Stimulated activated naive CD4-positive, alpha-beta T cell (primary cell): ENCODE results near the gene IGF2BP2.

ENCODE experiments used
- DNase-seq, 6 experiments: peaks; one replicate each; lab custom pipeline; 2025; lab: John Stamatoyannopoulos, UW

Gene IGF2BP2

GRCh38 chr3:185733980-185734724 lies 90.7 kb downstream of the IGF2BP2 start:
- DNase-seq: no peak

DNA sequence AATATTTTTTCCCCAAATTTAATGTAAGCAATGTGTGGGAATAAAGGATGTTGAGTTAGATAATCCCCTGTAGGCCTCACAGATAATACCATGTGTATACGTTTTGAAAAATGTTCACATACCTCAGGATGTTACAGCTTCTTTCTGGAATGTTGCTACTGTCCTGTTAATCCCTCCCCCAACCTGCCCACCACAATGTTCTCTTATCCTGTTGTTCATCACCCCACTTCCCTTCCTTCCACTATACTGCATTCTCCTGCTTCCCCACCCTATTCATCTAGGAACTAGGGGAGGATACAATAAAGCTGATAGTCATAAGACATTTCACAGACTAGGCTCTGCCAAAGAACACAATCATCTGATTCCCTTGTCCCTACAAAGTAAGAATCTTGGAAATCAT lies 92.1 kb downstream of the IGF2BP2 start:
- no peak for DNase-seq

- DNase-seq: no peak
Observed at GRCh38 chr3:185730550-185730949, 94.3 kb downstream of the IGF2BP2 start.

GRCh38 chr3:185729337-185730055 lies 95.3 kb downstream of the IGF2BP2 start:
- no peak for DNase-seq

GRCh38 chr3:185728630-185729336 lies 96.1 kb downstream of the IGF2BP2 start:
- no peak for DNase-seq

- no peak for DNase-seq
Observed at GRCh38 chr3:185727873-185728272, 97.0 kb downstream of the IGF2BP2 start.

DNA sequence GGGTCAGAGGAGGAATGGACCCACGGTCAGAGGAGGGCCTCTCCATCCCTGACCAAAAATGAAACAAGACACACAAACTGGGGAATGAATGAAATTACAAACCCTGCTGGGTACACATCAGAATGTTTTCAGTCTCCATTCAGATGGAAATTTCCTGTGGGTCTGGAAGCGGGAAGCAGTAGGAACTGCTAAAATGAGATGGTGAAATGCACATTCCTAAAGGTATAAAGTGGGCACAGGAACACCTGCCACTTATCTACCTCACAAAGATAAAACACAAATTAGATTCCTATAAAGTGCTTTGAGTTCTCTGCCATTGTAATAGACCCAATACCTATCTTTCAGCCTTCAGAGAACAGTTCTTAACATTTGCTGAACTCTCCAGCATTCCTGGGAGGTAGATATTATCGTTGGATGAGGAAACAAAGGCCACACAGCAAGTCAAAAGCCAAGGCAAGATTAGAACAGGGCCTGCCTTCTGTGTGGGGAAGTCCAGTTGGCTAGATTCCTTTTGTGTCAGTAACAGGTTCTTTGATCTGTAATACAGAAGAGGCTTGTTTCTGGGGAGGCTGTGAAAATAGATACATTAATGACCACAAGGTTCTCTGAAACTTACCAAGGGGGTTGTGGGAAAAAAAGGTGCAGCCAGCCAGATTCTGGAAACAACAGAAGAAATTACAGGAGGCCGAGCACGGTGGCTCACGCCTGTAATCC lies 98.4 kb downstream of the IGF2BP2 start:
- DNase-seq: no peak

GRCh38 chr3:185724761-185725160 lies 100.1 kb downstream of the IGF2BP2 start:
- DNase-seq: no peak

- no peak for DNase-seq
Observed at GRCh38 chr3:185724251-185724650, 100.6 kb downstream of the IGF2BP2 start.

- DNase-seq: no peak
Observed at GRCh38 chr3:185722881-185723280, 102.0 kb downstream of the IGF2BP2 start.

- no peak for DNase-seq
Observed at GRCh38 chr3:185721970-185722369, 102.9 kb downstream of the IGF2BP2 start.

DNA sequence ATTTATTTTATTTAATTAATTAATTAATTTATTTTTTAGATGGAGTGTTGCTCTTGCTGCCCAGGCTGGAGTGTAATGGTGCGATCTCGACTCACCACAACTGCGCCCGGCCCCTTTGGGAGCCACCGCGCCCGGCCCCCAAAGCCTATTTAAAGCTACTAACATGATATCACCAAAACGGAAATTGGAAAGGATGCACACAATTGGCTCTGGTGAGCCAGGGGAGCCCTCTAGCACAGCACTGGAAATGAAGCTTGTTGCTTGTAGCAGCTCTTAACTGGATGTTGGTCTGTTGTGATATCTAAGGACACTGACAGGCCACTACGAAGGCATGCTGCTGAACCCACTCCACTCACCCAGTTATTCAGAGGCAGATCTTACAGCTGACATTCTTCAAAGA lies 104.5 kb downstream of the IGF2BP2 start:
- no peak for DNase-seq

GRCh38 chr3:185718736-185719593 lies 105.9 kb downstream of the IGF2BP2 start:
- no peak for DNase-seq

DNA sequence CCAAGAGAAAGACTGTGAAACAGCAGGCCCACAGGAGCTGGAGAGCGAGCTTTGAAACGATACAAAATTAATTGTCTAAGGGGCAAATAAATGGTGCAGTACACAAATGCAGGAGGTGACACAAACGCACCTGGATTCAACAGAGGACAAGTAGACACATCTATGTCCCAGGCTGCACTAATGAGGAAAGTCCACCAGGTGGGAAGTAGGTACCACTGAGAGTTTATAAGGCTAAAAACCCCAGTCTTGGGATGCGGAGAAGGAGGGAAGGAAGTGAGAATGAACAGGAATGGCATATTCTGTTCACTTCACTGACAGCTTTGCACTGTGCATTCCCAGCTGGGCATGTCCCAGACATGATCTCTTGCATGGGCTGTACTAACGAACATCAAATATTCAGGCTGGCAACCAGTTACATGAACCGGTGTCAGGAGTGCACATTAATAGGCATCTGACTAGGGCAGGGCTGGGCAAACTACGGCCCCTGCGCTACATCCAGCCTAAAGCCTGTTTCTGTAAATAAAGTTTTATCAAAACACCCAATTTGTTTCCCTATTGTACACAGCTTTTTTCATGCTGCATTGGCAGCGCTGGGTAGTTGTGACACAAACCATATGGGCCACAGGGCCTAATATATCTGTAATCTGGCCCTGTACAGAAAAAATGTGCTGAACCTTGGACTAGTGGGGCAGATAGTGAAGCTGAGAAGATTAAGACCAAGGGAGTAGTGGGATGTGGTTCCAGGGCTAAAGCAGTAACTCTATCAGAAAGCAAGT lies 107.0 kb downstream of the IGF2BP2 start:
- DNase-seq: no peak

GRCh38 chr3:185717121-185717520 lies 107.7 kb downstream of the IGF2BP2 start:
- DNase-seq: no peak

DNA sequence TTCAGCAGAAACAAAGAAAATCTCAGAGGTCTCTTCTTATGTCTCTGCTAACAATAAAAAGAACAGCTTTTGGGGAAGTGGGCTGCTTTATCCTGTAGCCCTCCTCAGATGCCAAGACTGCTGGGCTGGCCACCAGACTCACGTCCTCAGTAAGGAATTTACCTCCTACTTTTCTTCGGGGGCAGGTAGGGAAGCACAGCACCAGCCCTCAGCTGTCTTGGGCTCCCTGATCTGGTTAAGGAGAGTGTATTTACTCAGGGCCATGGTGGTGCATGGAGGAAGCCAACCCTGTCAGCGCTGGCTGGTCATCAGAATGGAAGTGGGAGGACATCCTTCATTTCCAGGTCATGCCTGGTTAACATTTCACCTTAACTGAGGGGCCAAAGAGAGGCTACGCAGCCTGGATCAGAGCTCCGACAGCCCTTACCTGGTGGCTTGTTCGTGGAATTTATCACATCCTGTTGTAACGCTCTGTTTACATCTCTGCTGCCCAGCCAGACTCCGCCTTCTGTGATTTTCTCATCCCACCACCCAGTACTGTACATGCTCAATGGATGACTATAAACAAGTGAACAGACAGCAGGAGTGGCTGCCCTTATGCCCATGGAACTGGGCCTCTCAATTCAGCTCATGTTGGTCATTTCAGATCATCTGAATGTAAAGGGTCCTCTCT lies 108.3 kb downstream of the IGF2BP2 start:
- DNase-seq: no peak

DNA sequence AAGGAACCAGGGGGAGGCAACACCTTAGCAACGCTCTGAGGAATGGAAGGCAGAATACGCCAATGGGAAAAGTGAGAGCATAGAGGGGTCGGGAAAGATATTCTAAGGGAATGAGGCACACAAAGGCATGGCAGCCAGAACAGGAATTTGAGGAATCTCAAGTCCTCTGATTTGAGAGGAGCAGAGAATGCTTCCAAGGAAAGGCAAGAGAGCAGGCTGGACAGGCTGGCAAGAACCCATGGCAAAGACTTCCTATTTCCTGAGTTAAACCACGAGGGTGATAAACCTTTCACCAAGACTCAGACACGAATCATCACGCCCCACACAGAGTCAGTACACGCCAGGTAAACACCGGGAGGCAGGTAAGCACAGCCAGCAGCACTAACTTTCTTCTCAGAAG lies 109.8 kb downstream of the IGF2BP2 start:
- DNase-seq: no peak

DNA sequence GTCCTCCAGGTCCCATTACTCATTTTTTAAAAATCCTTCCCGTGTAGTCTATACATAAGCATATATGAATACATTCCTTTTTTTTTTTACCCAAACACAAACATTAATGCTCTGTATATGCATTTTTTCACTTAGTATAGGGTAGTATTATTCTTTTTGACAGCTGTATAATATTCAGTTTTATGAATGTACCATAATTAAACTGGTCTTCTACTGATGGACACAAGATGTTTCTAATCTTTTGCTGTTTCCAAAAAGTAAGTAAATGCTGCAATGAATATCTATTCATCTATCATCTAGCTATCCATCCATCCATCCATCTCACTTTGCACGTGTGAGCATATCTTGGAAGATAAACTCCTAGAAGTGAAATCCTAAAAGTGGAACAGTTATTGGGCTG lies 110.8 kb downstream of the IGF2BP2 start:
- DNase-seq: no peak

DNA sequence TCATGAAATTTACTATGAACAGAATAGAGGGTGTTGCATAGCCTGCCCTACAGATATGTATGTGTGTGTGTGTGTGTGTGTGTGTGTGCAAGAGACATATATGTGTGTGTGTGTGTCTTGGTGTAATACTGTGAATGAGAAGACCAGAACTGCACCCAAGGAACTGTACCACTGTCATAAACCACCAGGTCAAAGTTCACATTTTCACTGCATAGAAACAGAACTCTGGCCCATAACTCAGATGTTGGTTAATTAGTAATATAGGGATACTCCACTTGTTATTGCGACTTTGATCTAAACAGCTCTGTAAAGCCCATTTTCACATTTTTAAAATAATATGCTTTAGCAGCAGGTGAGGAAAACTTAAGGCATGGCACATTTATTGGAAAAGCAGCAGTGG lies 111.8 kb downstream of the IGF2BP2 start:
- no peak for DNase-seq

DNA sequence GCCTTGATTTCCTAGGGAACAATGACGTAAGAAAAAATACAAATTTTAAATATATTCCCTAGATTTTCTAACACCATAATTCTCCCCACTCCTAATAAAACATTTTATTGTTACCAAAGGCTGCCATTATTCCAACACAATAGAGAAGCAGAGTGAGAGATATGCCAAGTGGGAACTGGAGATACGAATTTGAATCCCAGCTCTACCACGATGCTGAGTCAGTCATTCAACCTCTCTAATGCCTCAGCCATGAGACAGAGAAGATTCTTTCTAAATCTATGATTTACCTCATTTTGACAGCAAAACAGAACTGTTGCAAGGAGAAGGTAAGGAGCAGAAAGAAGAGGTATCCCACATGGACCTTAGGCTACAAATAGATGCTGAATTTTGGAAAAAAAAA lies 112.5 kb downstream of the IGF2BP2 start:
- no peak for DNase-seq
